Neural cell (in vitro differentiated cells): ENCODE data around the gene PELI2. TPM values are rescaled to one million over a fixed set of nuclear protein-coding genes. Genes with fewer than 3 reads are reported as not detected.

Experiments
- H2AFZ ChIP-seq: fragments of 200-600, 300-800 bp; sonication (generic), shearing (Covaris generic); 2 replicates; pipeline ENCODE4 v1.6.0; 2014; ENCODE audit warnings: low read depth, mild to moderate bottlenecking, antibody characterized with exemption, low read length, moderate library complexity
- H3F3A ChIP-seq: fragments of 200-600 bp; shearing (Covaris generic); 2 replicates; pipeline ENCODE4 v1.6.1; 2016; ENCODE audit warnings: mild to moderate bottlenecking, moderate library complexity, mixed read lengths, antibody characterized with exemption, low read length; ENCODE audit not compliant: insufficient read depth, poor library complexity, severe bottlenecking
- H3K27ac ChIP-seq: fragments of 200-600, 300-800 bp; sonication (generic), shearing (Covaris generic); 2 replicates; pipeline ENCODE4 v1.5.1; 2014; ENCODE audit warnings: mild to moderate bottlenecking, low read length, moderate library complexity
- H3K27me3 ChIP-seq: fragments of 300-800, 200-600 bp; sonication (generic), shearing (Covaris generic); 2 replicates; pipeline ENCODE4 v1.6.0; 2014; ENCODE audit warnings: mild to moderate bottlenecking, low read depth, low read length, moderate library complexity; ENCODE audit not compliant: insufficient read depth
- H3K36me3 ChIP-seq: fragments of 300-800, 200-600 bp; sonication (generic), shearing (Covaris generic); 2 replicates; pipeline ENCODE4 v1.5.1; 2014; ENCODE audit warnings: mild to moderate bottlenecking, antibody characterized with exemption, low read length, moderate library complexity; ENCODE audit not compliant: insufficient read depth
- H3K4me2 ChIP-seq: fragments of 300-800, 200-600 bp; sonication (generic), shearing (Covaris generic); 2 replicates; pipeline ENCODE4 v1.6.0; 2014; ENCODE audit warnings: mild to moderate bottlenecking, low read length
- H3K4me3 ChIP-seq: fragments of 300-800, 200-600 bp; sonication (generic), shearing (Covaris generic); 2 replicates; pipeline ENCODE4 v1.5.1; 2014; ENCODE audit warnings: mild to moderate bottlenecking, low read length, moderate library complexity
- H3K79me2 ChIP-seq: fragments of 200-600 bp; shearing (Covaris generic); replicated peaks from 2 replicates; pipeline ENCODE4 v1.6.0; 2014; ENCODE audit warnings: mild to moderate bottlenecking, low read length, moderate library complexity; ENCODE audit not compliant: insufficient read depth
- H3K9ac ChIP-seq: fragments of 300-800, 200-600 bp; sonication (generic), shearing (Covaris generic); 2 replicates; pipeline ENCODE4 v1.6.1; 2016; ENCODE audit warnings: mild to moderate bottlenecking, low read length, mixed read lengths
- H3K9me2 ChIP-seq: fragments of 200-600 bp; shearing (Covaris generic); 2 replicates; pipeline ENCODE4 v1.6.1; 2016; ENCODE audit warnings: mild to moderate bottlenecking, low read length, mixed read lengths; ENCODE audit not compliant: insufficient read depth
- H3K9me3 ChIP-seq: fragments of 200-600, 300-800 bp; sonication (generic), shearing (Covaris generic); 2 replicates; pipeline ENCODE4 v1.6.1; 2016; ENCODE audit warnings: mild to moderate bottlenecking, mixed run types, low read length, moderate library complexity, mixed read lengths
- H4K20me1 ChIP-seq: fragments of 200-600 bp; shearing (Covaris generic); 2 replicates; pipeline ENCODE4 v1.6.1; 2016; ENCODE audit warnings: mild to moderate bottlenecking, mixed run types; ENCODE audit not compliant: insufficient read depth
- CTCF ChIP-seq: fragments of 450-650 bp; IDR thresholded peaks from 2 replicates; pipeline ENCODE4 v1.5.1; 2014; ENCODE audit warnings: antibody characterized with exemption, mild to moderate bottlenecking, moderate library complexity; ENCODE audit not compliant: poor library complexity, severe bottlenecking
- EP300 ChIP-seq: fragments of 450-650 bp; conservative IDR thresholded peaks from 2 replicates; pipeline ENCODE4 v1.6.1; 2014; ENCODE audit warnings: antibody characterized with exemption, mild to moderate bottlenecking, moderate library complexity; ENCODE audit not compliant: poor library complexity, severe bottlenecking
- EZH2 ChIP-seq: fragments of 200-600, 300-800 bp; shearing (Covaris generic), sonication (generic); IDR thresholded peaks from 2 replicates; pipeline ENCODE4 v1.6.1; 2014; ENCODE audit warnings: antibody characterized with exemption, low read length, borderline replicate concordance, mild to moderate bottlenecking; ENCODE audit not compliant: insufficient read depth, poor library complexity, severe bottlenecking
- MXI1 ChIP-seq: fragments of 450-650 bp; conservative IDR thresholded peaks from 2 replicates; pipeline ENCODE4 v1.6.1; 2014; ENCODE audit warnings: antibody characterized with exemption, mild to moderate bottlenecking; ENCODE audit not compliant: poor library complexity, severe bottlenecking
- POLR2AphosphoS5 ChIP-seq: IDR thresholded peaks from 2 replicates; pipeline ENCODE4 v1.6.1; 2012
- RAD21 ChIP-seq: fragments of 450-650 bp; conservative IDR thresholded peaks from 2 replicates; pipeline ENCODE4 v1.6.1; 2014; ENCODE audit warnings: antibody characterized with exemption, mild to moderate bottlenecking, moderate library complexity
- REST ChIP-seq: IDR thresholded peaks from 2 replicates; pipeline ENCODE4 v1.6.1; 2012; ENCODE audit warnings: borderline replicate concordance
- SMC3 ChIP-seq: fragments of 450-650 bp; conservative IDR thresholded peaks from 2 replicates; pipeline ENCODE4 v1.6.1; 2014; ENCODE audit warnings: antibody characterized with exemption, mild to moderate bottlenecking, moderate library complexity; ENCODE audit not compliant: poor library complexity
- TAF1 ChIP-seq: IDR thresholded peaks from 2 replicates; pipeline ENCODE4 v1.6.1; 2012; ENCODE audit warnings: low read depth
- polyA plus RNA-seq: library from polyadenylated mRNA; depleted of rRNA; stranded (reverse); fragments of >200 nt; gene quantifications from 2 replicates; pipeline ENCODE4 v1.2.3, GENCODE V29; 2014

Gene PELI2
- polyA plus RNA-seq, 1 donor from 2014 or later: 5.3 TPM

DNA sequence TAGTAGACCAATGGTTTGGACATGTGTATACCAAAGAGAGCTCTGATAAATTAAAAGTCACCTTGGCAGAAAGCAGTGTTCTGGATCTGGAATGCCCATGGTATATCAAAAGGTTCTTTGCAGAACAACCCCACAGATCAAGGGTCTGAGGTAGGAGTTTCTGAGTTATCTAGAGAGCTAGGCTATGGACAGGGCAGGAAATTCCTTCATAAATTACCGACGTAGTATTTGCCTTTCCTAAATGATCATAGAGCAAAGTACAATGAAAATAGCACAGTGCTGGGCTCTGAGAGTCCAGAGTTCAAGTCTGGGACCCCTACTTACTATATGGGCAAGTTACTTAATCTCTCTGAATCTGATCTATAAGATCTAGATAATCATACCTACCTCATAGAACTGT, 35.3 kb upstream of the PELI2 start:
- Histone ChIP-seq H3K9ac (no peak overlapping the region), H2AFZ (no peak overlapping the region), H3K9me3 (no peaks in the 10 kb centered on the region), H3K27ac (no peak overlapping the region), H3K36me3 (no peaks in the 10 kb centered on the region), H3K4me2 (no peak overlapping the region), H3F3A (no peaks in the 10 kb centered on the region), H3K9me2 (no peaks in the 10 kb centered on the region), H3K27me3 (no peaks in the 10 kb centered on the region), H3K4me3 (no peak overlapping the region), H4K20me1 (no peaks in the 10 kb centered on the region), H3K79me2 (no peaks in the 10 kb centered on the region)
- TF ChIP-seq MXI1 (no peak), CTCF (no peak), TAF1 (no peak), EP300 (no peak), EZH2 (no peak), REST (no peak), POLR2AphosphoS5 (no peak)

DNA sequence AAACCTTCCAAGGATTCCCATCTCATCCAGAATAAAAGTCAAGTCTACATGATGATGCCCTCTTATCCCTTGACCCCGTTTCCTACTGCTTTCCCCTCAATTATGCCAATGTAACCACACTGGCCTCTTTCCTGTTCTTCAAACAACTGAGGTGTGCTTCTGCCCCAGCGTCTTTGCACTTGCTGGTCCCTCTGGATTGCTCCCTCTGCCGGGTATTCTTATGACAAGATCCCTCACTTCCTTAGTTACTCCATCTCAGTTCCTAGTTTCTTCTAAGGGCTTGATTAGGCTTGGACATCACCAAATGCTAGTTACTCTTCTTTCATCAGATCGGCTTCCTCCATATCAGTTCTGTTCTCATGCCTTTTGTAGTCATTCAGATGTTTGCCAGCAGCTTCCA, 32.7 kb upstream of the PELI2 start:
- Histone ChIP-seq H2AFZ (no peak overlapping the region), H3K4me2 (no peak overlapping the region), H3K9me3 (no peaks in the 10 kb centered on the region), H3K27ac (no peak overlapping the region), H3K79me2 (no peaks in the 10 kb centered on the region), H3K9me2 (no peaks in the 10 kb centered on the region), H3K9ac (no peak overlapping the region), H4K20me1 (no peaks in the 10 kb centered on the region), H3F3A (no peaks in the 10 kb centered on the region), H3K27me3 (no peaks in the 10 kb centered on the region), H3K4me3 (no peak overlapping the region), H3K36me3 (no peaks in the 10 kb centered on the region)
- no peak for TF ChIP-seq RAD21
- no peak for TF ChIP-seq POLR2AphosphoS5
- no peak for TF ChIP-seq EP300
- TF ChIP-seq MXI1: no peak
- no peak for TF ChIP-seq SMC3
- TF ChIP-seq REST: no peak
- no peak for TF ChIP-seq EZH2
- TF ChIP-seq CTCF: no peak
- no peak for TF ChIP-seq TAF1
